ENCODE measurements around the gene DNAH2.

DNAH2 gene

DNA sequence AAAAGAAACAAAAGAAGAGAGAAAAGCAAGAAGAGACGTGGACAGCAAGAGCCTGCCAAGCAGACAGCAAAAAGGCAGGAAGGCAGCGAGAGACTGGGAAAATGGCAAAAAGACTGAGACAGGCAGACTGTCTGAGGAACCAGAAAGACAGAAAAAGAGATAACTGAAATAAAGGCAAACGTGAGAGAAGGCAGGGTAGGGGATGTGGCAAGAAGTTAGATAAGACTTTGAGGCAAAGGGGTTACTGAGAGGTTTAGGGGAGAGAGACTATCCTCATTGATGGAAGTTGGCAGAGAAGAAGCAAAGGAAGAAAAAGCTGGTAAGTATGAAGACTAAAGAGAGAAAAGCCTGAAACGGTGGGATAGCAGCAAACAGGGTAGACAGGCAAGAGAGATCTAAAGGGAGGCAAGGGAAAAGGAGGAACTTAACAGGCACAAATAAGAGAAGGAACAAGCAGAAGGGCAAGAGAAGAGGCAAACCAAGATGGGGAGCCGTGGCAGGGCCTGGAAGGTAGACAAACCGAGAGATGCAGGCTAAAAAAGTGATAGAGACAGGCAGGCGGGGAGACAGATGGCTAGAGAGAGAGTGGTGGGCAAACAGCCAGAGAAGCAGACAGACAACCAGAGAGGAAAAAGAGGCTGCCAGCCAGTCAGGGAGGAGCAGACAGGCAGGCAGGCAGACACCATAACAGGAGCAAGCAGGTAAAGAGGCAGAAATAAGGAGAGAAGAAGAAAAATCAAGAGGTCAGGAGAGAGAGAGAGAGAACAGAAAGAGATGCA lies 163.9 kb downstream of the DNAH2 start:
- peak; percentile 61 for DNase-seq

DNA sequence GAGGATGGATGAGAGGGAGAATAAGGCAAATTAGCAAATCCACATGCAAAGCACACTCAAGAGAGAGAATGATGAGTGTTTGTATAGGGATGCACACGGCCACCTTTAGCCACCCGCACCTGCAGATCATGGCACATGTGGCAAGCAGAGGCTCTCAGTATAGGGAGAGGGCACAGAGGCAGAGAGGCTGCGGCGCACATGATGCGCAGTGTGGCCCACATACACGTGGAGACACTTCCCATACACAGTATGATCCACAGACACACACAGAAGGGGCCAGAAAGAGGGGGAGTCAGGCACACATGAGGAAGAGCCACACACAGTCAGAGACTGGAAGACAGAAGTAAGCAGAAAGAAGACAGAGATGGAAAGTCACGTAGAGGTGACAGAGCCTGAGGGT lies 164.5 kb downstream of the DNAH2 start:
- DNase-seq = no peak

DNA sequence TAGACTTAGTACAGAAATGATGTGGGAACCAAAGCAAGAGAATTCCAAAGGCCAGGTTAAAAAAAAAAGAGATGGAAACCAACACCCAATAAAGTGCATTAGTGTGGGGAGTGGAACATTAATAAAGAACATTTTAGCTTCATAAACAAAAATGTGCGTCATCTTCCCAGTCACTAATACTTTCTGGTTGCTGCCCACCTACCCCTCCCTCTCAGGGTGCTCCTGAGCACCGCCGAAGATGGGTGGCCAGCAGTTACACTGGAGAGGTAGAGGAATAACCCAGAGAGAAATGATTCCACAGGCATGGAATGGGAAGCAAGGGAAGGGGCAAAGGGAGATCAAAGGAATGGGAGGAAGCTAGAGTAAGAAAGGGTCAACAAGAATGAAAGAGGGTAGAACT lies 165.1 kb downstream of the DNAH2 start:
- no peak for DNase-seq

Measured in right hindlimb (tissue), 1 donor.